Measurements from ENCODE around the gene CENPP.
A peak's percentile ranks its signal among the peaks of the same experiment; 100 is the strongest.

Gene CENPP

GRCh38 chr9:92652461-92652860, 326.7 kb downstream of the CENPP start:
- DNase-seq (ENCODE audit: low read depth in 1 of 2, low spot score in 1 of 2), result no peak

DNA sequence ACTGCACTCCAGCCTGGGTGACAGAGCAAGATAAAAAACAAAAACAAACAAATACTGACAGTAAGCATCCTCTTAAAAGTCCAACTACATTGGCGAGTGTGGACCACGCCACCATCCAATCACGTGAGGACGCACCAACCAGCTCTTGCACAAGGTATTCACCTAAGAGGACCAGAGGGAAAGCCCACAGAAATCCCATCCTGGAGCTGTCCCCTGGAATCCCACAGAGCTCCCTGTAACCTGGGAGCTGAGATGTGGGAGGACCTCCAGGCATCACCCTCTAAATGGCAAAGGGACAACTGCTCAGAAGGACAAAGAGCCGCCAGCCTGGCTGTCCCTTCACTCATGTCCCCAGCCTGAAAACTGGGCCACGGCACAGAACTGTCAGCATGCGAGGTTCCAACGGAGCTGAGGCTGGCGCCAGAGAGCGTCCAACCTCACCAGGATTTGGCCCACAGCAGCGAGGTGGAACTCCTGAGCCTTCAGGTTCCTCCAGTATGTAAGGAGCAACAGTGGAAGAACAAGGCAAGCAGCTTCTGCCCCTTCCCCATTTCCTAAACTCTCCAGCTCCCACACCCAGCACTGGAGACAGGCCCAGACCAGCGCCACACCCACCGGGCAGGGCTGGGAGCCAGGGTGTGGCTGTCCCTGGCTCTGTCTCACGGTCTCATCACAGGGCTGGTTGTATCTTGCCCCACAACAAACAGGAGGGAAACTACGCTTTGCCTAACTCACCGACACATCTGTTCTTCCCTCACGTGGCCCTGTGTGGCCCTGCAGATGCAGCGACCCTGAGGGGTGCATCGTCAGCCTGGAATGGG, 328.9 kb downstream of the CENPP start:
- no peak for DNase-seq (ENCODE audit: low read depth in 1 of 2, low spot score in 1 of 2)

- no peak for DNase-seq (ENCODE audit: low read depth in 1 of 2, low spot score in 1 of 2)
Observed at GRCh38 chr9:92655366-92655765, 329.6 kb downstream of the CENPP start.

DNA sequence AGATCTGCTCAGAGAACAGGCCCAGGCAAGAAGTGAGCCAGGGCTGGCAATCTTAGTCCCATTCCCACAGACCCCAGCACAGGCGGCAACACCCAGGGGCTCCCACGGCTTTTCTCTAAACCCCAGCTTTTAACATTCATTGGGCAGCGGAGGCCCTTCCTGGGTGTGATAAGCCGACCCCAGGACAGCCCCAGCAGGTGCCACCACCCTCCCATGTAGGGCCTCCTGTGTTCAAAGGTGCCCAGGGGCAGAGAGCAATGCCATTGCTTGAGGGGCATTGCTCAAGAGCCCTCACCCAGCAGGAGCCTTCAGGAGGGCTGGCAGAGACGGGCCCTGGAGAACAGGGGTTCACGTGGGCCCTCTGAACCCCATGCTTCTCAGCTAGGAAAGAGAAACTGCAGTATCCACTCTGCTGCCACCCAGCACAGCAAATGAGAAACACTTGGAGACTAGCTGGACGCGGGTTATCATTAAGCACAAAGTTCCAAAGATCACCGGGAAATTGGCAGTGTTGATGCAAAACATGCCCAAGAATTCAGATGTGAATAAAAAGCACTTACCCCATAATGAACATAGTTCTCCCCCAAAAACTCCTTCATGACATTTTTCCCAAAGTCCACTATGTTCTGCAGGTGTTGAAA, 330.3 kb downstream of the CENPP start:
- no peak for DNase-seq (ENCODE audit: low read depth in 1 of 2, low spot score in 1 of 2)

GRCh38 chr9:92656537-92656925, 330.8 kb downstream of the CENPP start:
- DNase-seq (ENCODE audit: low read depth in 1 of 2, low spot score in 1 of 2), result no peak

DNA sequence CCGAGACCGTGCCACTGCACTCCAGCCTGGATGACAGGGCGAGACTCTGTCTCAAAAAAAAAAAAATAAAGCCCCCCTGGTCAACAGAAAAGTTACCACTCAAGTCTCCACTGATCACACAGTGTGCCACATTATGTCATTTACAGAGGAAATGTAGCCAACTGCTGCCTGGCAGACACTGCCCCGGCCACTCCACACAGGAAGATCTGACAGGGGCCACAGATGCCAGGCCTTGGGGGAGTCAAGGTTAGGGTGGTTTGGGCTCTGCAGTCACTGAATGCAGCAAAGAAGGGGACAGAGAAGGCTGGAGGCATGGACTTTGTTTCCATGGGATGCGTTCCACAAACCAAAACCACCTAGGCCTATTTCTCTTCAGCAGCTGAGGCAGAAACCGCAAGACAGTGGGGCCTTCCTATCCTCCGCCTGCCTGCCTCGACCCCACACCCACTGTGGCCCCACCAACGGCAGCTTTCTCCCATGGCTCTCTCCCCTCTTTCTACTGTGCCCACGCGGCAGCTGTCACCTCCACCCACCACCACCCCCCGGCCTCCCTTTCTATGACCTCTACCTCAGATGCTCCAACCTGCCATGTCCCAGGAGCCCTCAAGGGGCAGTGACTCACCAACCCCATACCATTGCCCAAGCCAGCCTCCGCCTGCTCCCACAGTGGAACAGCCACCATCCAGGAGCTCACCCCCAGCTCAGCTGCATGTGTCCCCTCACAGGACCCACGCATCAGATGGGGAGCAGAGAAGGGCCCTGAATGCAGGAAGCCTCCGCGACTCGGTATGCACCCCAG, 331.7 kb downstream of the CENPP start:
- DNase-seq (ENCODE audit: low read depth in 1 of 2, low spot score in 1 of 2), result no peak

- DNase-seq (ENCODE audit: low read depth in 1 of 2, low spot score in 1 of 2), result no peak
Observed at GRCh38 chr9:92658176-92658575, 332.4 kb downstream of the CENPP start.

DNA sequence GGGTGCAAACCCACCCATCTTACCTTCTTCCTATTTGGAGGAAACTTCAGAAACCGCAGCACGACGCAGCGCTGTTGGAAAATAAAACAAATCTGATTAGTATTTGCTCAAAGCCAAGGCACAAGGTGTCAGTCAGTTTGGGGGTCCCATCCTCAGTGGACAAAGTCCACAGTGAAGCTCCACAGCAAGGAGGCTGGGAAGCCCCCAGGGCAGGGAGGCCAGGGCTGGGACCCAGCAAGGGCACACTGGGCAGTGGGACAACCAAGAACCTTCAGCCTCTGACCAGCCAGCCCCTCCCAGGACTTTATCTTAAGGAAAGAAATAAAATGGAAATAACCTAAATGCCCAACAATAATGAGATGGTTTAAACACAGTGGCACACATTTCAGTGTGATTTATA, 332.9 kb downstream of the CENPP start:
- DNase-seq (ENCODE audit: low read depth in 1 of 2, low spot score in 1 of 2), result no peak

- no peak for DNase-seq (ENCODE audit: low read depth in 1 of 2, low spot score in 1 of 2)
Observed at GRCh38 chr9:92659601-92660000, 333.8 kb downstream of the CENPP start.

DNA sequence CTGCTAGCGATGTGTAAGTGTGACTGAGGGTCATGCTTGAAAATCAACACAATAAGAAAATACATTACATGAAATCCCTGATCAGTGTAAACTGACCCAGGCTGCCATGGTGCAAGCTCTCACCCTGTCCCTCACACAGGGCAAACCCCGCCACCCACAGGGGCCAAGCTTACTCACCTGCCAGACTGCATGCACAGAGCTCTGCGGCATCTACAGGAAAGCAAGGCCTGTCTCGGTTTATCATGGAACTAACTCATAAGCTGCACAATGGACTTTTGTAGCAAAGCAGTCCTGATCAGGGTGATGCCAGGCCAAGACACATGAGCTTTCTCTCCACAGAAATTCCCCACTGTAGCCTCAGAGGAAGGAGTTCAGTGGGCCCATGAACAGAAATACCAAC, 334.5 kb downstream of the CENPP start:
- no peak for DNase-seq (ENCODE audit: low read depth in 1 of 2, low spot score in 1 of 2)

DNA sequence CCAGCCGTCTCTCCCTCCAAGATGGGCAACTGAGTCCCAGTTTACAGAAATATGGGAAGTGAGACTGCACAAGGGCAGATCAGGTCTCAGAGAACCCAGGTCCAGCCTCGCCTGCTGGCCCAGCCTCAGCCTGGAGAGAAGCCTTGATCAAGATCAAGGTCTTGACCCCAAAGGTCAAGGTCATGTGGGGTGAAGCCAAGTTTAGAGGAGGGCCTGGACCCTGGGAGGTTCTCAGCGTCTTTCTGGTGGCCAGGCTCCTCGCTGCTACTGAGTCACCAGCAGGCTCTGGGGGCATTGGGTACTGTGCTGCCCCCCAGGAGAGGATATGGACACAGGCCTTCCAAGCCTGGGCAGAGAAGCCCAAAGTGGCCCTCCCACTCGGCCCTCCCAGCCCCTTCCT, 335.4 kb downstream of the CENPP start:
- no peak for DNase-seq (ENCODE audit: low read depth in 1 of 2, low spot score in 1 of 2)

GRCh38 chr9:92661743-92662142, 336.0 kb downstream of the CENPP start:
- no peak for DNase-seq (ENCODE audit: low read depth in 1 of 2, low spot score in 1 of 2)

DNA sequence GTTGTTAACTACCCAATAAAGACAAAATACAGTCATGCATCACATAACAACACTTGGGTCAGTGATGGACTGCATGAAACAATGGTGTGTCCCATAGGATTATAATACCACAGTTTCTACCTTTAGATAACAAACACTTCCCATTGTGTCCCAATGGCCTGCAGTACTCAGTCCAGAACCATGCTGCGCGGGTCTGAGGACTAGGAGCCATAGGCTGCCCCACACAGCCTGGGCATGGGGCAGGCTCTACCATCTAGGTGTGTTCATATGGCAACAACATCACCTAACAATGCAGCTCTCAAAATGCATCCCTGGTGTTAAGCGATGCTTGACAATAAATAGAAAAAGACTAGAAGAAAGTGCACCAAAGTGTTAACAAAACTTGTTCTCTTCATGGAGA, 337.4 kb downstream of the CENPP start:
- DNase-seq (ENCODE audit: low read depth in 1 of 2, low spot score in 1 of 2), result no peak

GRCh38 chr9:92663951-92664350, 338.2 kb downstream of the CENPP start:
- DNase-seq (ENCODE audit: low read depth in 1 of 2, low spot score in 1 of 2), result no peak

GRCh38 chr9:92664394-92665152, 338.8 kb downstream of the CENPP start:
- DNase-seq (ENCODE audit: low read depth in 1 of 2, low spot score in 1 of 2), result no peak

GRCh38 chr9:92665836-92666235, 340.1 kb downstream of the CENPP start:
- no peak for DNase-seq (ENCODE audit: low read depth in 1 of 2, low spot score in 1 of 2)

GRCh38 chr9:92666236-92666635, 340.5 kb downstream of the CENPP start:
- DNase-seq (ENCODE audit: low read depth in 1 of 2, low spot score in 1 of 2), result no peak

- no peak for DNase-seq (ENCODE audit: low read depth in 1 of 2, low spot score in 1 of 2)
Observed at GRCh38 chr9:92666912-92667532, 341.3 kb downstream of the CENPP start.

DNA sequence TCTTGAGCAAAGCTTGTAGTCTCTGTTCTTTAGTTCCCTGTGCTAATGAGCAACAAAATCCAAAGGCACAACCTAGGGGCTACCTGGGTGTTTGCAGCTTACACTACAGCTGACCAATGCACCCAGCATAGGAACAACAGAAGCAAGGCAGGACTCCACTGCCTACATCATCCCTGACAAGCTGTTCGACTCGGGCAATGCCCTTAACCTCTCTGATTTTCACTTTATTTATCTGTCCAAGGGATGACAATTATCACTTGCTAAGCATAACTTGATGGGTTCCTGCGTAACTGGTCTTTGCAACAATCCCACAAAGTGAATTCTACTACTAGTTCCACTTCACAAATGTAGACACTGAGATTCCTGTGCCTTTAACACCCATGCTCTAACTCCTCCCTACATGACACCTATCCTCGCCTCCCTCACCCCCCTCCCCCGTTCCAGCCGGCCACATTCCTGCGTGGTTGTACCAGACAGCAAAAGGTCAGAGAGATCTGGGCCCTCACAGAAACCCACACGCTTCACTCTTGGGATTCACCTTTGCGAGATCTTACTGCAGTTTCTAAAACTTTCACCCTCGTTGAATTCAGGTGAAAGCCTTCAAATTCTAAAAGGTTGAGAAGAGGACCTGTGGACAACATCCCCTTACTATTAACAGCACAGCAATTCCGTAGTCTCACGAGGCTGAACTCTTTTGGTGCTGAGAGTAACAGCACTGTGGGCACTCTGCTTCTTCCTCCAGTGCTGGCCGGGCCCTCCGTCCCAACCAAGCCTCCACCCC, 343.2 kb downstream of the CENPP start:
- peak in 1 of 2 donors; percentile 43 for DNase-seq (ENCODE audit: low read depth in 1 of 2, low spot score in 1 of 2)

DNA sequence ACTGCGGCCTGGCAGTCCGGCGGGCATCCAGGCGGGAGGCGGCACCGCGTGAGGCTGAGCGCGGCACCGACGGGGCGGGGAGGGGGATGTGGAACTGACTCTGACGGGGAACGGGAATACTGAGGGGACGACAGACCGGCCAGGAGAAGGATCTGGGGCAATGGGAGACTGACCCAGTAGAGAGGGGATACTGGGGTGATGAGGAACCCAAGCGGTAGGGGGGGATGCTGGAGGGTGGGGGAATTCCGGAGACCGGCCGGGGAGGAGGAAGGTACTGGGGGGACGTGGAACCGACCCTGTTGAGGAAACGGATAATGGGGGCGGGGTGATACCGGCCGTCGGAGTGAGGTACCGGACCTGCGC, 343.8 kb downstream of the CENPP start:
- DNase-seq (ENCODE audit: low read depth in 1 of 2, low spot score in 1 of 2), result no peak

All from activated CD4-positive, alpha-beta T cell treated with anti-CD3 and anti-CD28 coated beads, Interleukin-2, amount 50 U/mL, for 24 hours (primary cell).